A673 (cell line): ENCODE data around the gene CYP1A1. TPM values are rescaled to one million over a fixed set of nuclear protein-coding genes. Genes with fewer than 3 reads are reported as not detected.

Source experiments
- BruUV-seq: library from RNA; stranded (reverse); fragments of 400-500 nt; replicated peaks from 2 replicates; lab custom pipeline; 2021; lab: Mats Ljungman, UMichigan
- CTCF ChIA-PET: fragments of 300-600 bp; sonication (Branson Sonifier 250); formaldehyde crosslinking; loops from one replicate; lab custom pipeline; 2022; ENCODE audit warnings: antibody characterized with exemption; lab: Charles Lee
- POLR2A ChIA-PET: fragments of 300-600 bp; sonication (Branson Sonifier 250); formaldehyde crosslinking; loops from one replicate; lab custom pipeline; 2022; ENCODE audit warnings: antibody characterized with exemption; ENCODE audit not compliant: low non-redundant PET; lab: Charles Lee
- DNase-seq: peaks from one replicate; pipeline ENCODE4 v3.0.0-alpha.2; 2015; ENCODE audit warnings: low spot score
- H3K27ac ChIP-seq: fragments of 200-600 bp; sonication (generic); 2 replicates; pipeline ENCODE4 v1.5.1; 2016; ENCODE audit warnings: mixed run types, low read depth, mild to moderate bottlenecking, mixed read lengths, antibody characterized with exemption, low read length; ENCODE audit not compliant: poor library complexity, severe bottlenecking
- H3K27me3 ChIP-seq: fragments of 200-600 bp; sonication (generic); replicated peaks from 2 replicates; pipeline ENCODE4 v1.6.1; 2017; ENCODE audit warnings: mixed run types, low read depth, mild to moderate bottlenecking, mixed read lengths, antibody characterized with exemption, low read length; ENCODE audit not compliant: insufficient read depth, poor library complexity
- H3K36me3 ChIP-seq: fragments of 200-600 bp; sonication (generic); 2 replicates; pipeline ENCODE4 v1.6.1; 2016; ENCODE audit warnings: mixed run types, mild to moderate bottlenecking, mixed read lengths, antibody characterized with exemption, low read length; ENCODE audit not compliant: insufficient read depth, poor library complexity, severe bottlenecking
- H3K4me1 ChIP-seq: fragments of 200-600 bp; sonication (generic); 2 replicates; pipeline ENCODE4 v1.6.1; 2017; ENCODE audit warnings: mixed run types, mild to moderate bottlenecking, mixed read lengths, antibody characterized with exemption, low read length; ENCODE audit not compliant: insufficient read depth, poor library complexity, severe bottlenecking
- H3K4me3 ChIP-seq: fragments of 200-600 bp; sonication (generic); 2 replicates; pipeline ENCODE4 v1.5.1; 2016; ENCODE audit warnings: low read depth, mixed run types, mild to moderate bottlenecking, mixed read lengths, low read length; ENCODE audit not compliant: poor library complexity, severe bottlenecking
- H3K9me3 ChIP-seq: fragments of 200-600 bp; sonication (generic); 2 replicates; pipeline ENCODE4 v1.6.1; 2016; ENCODE audit warnings: mixed run types, low read depth, mild to moderate bottlenecking, mixed read lengths, antibody characterized with exemption, low read length; ENCODE audit not compliant: poor library complexity, severe bottlenecking
- EZH2 ChIP-seq: fragments of 200-600 bp; sonication (generic); IDR thresholded peaks from 2 replicates; pipeline ENCODE4 v1.6.1; 2017; ENCODE audit warnings: borderline replicate concordance, low read depth, mild to moderate bottlenecking, mixed read lengths, antibody characterized with exemption, low read length; ENCODE audit not compliant: poor library complexity, severe bottlenecking
- intact Hi-C: fragments of 100-400 bp; cut with micrococcal nuclease; formaldehyde crosslinking; loops from one replicate; pipeline ENCODE4 v1.10.0; 2022; ENCODE audit not compliant: unreplicated experiment
- total RNA-seq: library from RNA; stranded (reverse); gene quantifications from 2 replicates; pipeline ENCODE4 v1.2.3, GENCODE V29; 2021
- TF ChIP-seq, protein P1 (sequence below): fragments of 300-800, 200-600 bp; sonication (generic); conservative IDR thresholded peaks from 2 replicates; pipeline ENCODE4 v1.5.1; 2017; ENCODE audit warnings: low read depth, mild to moderate bottlenecking, antibody characterized with exemption, low read length, moderate library complexity, mixed read lengths

CYP1A1 gene
- total RNA-seq, 1 experiment from 2014 or later, result 0.62 TPM

DNA sequence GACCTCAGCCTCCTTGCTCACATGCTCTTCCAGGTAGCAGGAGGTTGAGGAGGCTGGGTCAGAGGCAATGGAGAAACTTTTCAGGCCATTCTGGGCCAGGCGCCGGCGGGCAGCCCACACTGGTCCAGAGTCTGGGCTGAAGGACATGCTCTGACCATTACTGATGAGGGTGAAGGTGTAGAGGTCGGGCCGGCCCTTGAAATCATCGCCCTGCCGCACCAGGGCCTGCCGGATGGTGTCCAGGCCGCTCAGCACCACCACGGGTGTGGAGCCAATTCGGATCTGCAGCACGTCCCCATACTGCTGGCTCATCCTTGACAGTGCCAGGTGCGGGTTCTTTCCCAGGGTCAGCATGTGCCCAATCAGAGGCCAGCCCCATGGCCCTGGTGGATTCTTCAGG lies 2.7 kb downstream of the CYP1A1 start:
- TF ChIP-seq, protein P1, sequence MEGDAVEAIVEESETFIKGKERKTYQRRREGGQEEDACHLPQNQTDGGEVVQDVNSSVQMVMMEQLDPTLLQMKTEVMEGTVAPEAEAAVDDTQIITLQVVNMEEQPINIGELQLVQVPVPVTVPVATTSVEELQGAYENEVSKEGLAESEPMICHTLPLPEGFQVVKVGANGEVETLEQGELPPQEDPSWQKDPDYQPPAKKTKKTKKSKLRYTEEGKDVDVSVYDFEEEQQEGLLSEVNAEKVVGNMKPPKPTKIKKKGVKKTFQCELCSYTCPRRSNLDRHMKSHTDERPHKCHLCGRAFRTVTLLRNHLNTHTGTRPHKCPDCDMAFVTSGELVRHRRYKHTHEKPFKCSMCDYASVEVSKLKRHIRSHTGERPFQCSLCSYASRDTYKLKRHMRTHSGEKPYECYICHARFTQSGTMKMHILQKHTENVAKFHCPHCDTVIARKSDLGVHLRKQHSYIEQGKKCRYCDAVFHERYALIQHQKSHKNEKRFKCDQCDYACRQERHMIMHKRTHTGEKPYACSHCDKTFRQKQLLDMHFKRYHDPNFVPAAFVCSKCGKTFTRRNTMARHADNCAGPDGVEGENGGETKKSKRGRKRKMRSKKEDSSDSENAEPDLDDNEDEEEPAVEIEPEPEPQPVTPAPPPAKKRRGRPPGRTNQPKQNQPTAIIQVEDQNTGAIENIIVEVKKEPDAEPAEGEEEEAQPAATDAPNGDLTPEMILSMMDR, result no peak
- no peak for TF ChIP-seq EZH2
- no peak for DNase-seq
- H3K4me3 ChIP-seq, result no peak overlapping the region
- ChIA-PET POLR2A (no interaction called here), CTCF (no interaction called here)
- H3K9me3 ChIP-seq, result no peaks in the 10 kb centered on the region
- no peak overlapping the region for H3K27ac ChIP-seq
- peaks cover 8% of the 10 kb centered on the region for H3K4me1 ChIP-seq
- intact Hi-C loops, result no loop called here
- H3K27me3 ChIP-seq, result peaks cover 13% of the 10 kb centered on the region
- H3K36me3 ChIP-seq, result no peaks in the 10 kb centered on the region
- no TSS peak for BruUV-seq

DNA sequence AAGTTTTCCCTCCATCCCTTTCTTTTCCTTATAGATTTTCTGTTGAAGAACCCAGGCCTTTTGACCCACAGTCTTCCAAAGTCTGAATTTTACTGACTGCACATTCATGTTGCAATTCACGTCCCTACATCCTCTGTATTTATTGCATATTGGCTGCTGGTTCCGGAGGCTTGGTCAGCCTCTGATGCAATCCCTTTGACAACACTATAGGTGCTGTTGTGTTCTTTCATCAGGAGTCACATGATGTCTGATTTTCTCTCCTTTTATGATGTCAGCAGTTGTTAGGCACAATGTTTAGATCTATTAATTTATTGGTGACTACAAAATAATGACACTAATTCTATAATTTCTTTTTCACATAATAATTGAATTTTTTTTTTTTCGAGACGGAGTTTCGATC lies 8.7 kb downstream of the CYP1A1 start:
- H3K27ac ChIP-seq, result no peak overlapping the region
- no peaks in the 10 kb centered on the region for H3K27me3 ChIP-seq
- intact Hi-C loops, result no loop called here
- CTCF ChIA-PET, result no interaction called here
- no peaks in the 10 kb centered on the region for H3K36me3 ChIP-seq
- no peak for TF ChIP-seq EZH2
- TF ChIP-seq, protein P1, result no peak
- H3K4me1 ChIP-seq, result no peaks in the 10 kb centered on the region
- no peak overlapping the region for H3K4me3 ChIP-seq
- DNase-seq, result no peak
- no TSS peak for BruUV-seq
- POLR2A ChIA-PET, result no interaction called here
- no peaks in the 10 kb centered on the region for H3K9me3 ChIP-seq

DNA sequence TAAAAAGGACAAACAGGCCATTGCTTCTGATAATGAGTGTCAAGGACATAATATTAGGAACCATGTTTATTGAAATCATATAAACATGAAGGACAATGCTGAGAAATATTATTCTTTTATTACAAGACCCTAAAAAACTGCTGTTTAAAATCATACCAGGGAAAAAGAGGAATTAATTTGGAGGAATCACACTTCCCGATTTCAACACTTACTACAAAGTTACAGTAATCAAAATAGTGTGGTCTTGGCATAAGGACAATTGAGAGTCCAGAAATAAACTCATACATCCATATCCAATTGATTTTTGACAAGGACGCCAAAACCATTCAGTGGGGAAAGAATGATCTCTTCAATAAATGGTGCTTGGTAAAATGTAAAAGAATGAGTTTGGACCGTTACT lies 13.0 kb downstream of the CYP1A1 start:
- TF ChIP-seq, protein P1, result no peak
- TF ChIP-seq EZH2, result no peak
- CTCF ChIA-PET, result no interaction called here
- Histone ChIP-seq H3K4me3 (no peak overlapping the region), H3K36me3 (no peaks in the 10 kb centered on the region), H3K9me3 (no peaks in the 10 kb centered on the region), H3K27ac (no peak overlapping the region), H3K27me3 (peaks cover 6% of the 10 kb centered on the region), H3K4me1 (no peaks in the 10 kb centered on the region)
- BruUV-seq, result no TSS peak
- intact Hi-C loops, result no loop called here
- no peak for DNase-seq
- POLR2A ChIA-PET, result no interaction called here
